SK-N-SH treated with all-trans-retinoic acid at 6 μM for 48 hours (cell line): Measurements from ENCODE around the gene ADCYAP1R1.

Source experiments
- ATAC-seq: fragments of 200-7000 bp; cut with Tn5 transposase; 3 replicates; pipeline ENCODE4 v1.9.1; 2020; ENCODE audit warnings: mild to moderate bottlenecking, moderate library complexity
- ARNTL ChIP-seq: fragments of 450-650 bp; formaldehyde crosslinking; IDR thresholded peaks from 2 replicates; pipeline ENCODE4 v1.5.0; 2020; ENCODE audit warnings: low read depth, mild to moderate bottlenecking, moderate library complexity, borderline replicate concordance
- BACH2 ChIP-seq: fragments of 250-450 bp; sonication (Bioruptor Pico); IDR thresholded peaks from 2 replicates; pipeline ENCODE4 v1.9.0; 2021; ENCODE audit warnings: mild to moderate bottlenecking, borderline replicate concordance
- CSDC2 ChIP-seq: fragments of 250-450 bp; sonication (Bioruptor Pico); IDR thresholded peaks from 2 replicates; pipeline ENCODE4 v1.5.0; 2020; ENCODE audit warnings: mild to moderate bottlenecking, moderate library complexity
- CSRNP3 ChIP-seq: fragments of 250-450 bp; sonication (Bioruptor Pico); IDR thresholded peaks from 2 replicates; pipeline ENCODE4 v1.5.1; 2021; ENCODE audit warnings: mild to moderate bottlenecking, moderate library complexity
- ESRRG ChIP-seq: fragments of 250-450 bp; sonication (Bioruptor Pico); IDR thresholded peaks from 2 replicates; pipeline ENCODE4 v1.6.1; 2021; ENCODE audit warnings: mild to moderate bottlenecking
- GLIS3 ChIP-seq: fragments of 250-450 bp; sonication (Bioruptor Pico); IDR thresholded peaks from 2 replicates; pipeline ENCODE4 v1.5.0; 2020; ENCODE audit warnings: mild to moderate bottlenecking, moderate library complexity
- ISL1 ChIP-seq: fragments of 250-450 bp; sonication (Bioruptor Pico); IDR thresholded peaks from 2 replicates; pipeline ENCODE4 v2.1.2; 2022; ENCODE audit warnings: mild to moderate bottlenecking, moderate library complexity
- OSR1 ChIP-seq: fragments of 250-450 bp; sonication (Bioruptor Pico); IDR thresholded peaks from 2 replicates; pipeline ENCODE4 v1.8.0; 2022; ENCODE audit warnings: moderate library complexity, mild to moderate bottlenecking, inconsistent platforms
- PPARA ChIP-seq: fragments of 250-450 bp; sonication (Bioruptor Pico); IDR thresholded peaks from 2 replicates; pipeline ENCODE4 v1.5.0; 2020; ENCODE audit warnings: mild to moderate bottlenecking, borderline replicate concordance
- SNAI2 ChIP-seq: fragments of 250-450 bp; sonication (Bioruptor Pico); IDR thresholded peaks from 2 replicates; pipeline ENCODE4 v1.5.0; 2020; ENCODE audit warnings: mild to moderate bottlenecking, moderate library complexity
- TCF4 ChIP-seq: fragments of 250-450 bp; sonication (Bioruptor Pico); IDR thresholded peaks from 2 replicates; pipeline ENCODE4 v1.8.0; 2021; ENCODE audit warnings: mild to moderate bottlenecking, moderate library complexity, borderline replicate concordance
- TOX ChIP-seq: fragments of 250-450 bp; sonication (Bioruptor Pico); IDR thresholded peaks from 2 replicates; pipeline ENCODE4 v1.8.0; 2021; ENCODE audit warnings: mild to moderate bottlenecking, moderate library complexity, borderline replicate concordance
- TSHZ2 ChIP-seq: fragments of 250-450 bp; sonication (Bioruptor Pico); IDR thresholded peaks from 2 replicates; pipeline ENCODE4 v1.5.0; 2020; ENCODE audit warnings: mild to moderate bottlenecking, moderate library complexity
- ZC3H10 ChIP-seq: fragments of 250-450 bp; sonication (Bioruptor Pico); IDR thresholded peaks from 2 replicates; pipeline ENCODE4 v1.5.1; 2021; ENCODE audit warnings: mild to moderate bottlenecking, moderate library complexity
- ZFP3 ChIP-seq: fragments of 250-450 bp; sonication (Bioruptor Pico); IDR thresholded peaks from 2 replicates; pipeline ENCODE4 v1.5.0; 2020; ENCODE audit warnings: mild to moderate bottlenecking, moderate library complexity
- ZFP30 ChIP-seq: fragments of 450-650 bp; formaldehyde crosslinking; IDR thresholded peaks from 2 replicates; pipeline ENCODE4 v1.5.0; 2022; ENCODE audit warnings: mild to moderate bottlenecking, moderate library complexity
- ZNF565 ChIP-seq: fragments of 450-650 bp; formaldehyde crosslinking; conservative IDR thresholded peaks from 2 replicates; pipeline ENCODE4 v1.5.0; 2020; ENCODE audit warnings: low read depth, mild to moderate bottlenecking, moderate library complexity
- ZNF70 ChIP-seq: fragments of 450-650 bp; formaldehyde crosslinking; IDR thresholded peaks from 2 replicates; pipeline ENCODE4 v1.5.0; 2020; ENCODE audit warnings: mild to moderate bottlenecking, moderate library complexity
- ZNF8 ChIP-seq: fragments of 450-650 bp; formaldehyde crosslinking; IDR thresholded peaks from 2 replicates; pipeline ENCODE4 v1.5.0; 2020; ENCODE audit warnings: mild to moderate bottlenecking, moderate library complexity
- TF ChIP-seq, protein P1 (sequence below): fragments of 250-450 bp; sonication (Bioruptor Pico); IDR thresholded peaks from 2 replicates; pipeline ENCODE4 v1.8.0; 2020; ENCODE audit warnings: mild to moderate bottlenecking, moderate library complexity, borderline replicate concordance
- TF ChIP-seq, protein P2 (sequence below): fragments of 250-450 bp; sonication (Bioruptor Pico); IDR thresholded peaks from 2 replicates; pipeline ENCODE4 v1.5.1; 2020; ENCODE audit warnings: low read depth, mild to moderate bottlenecking, moderate library complexity
- TF ChIP-seq, protein P3 (sequence below): fragments of 250-450 bp; sonication (Bioruptor Pico); IDR thresholded peaks from 2 replicates; pipeline ENCODE4 v1.8.0; 2021; ENCODE audit warnings: low read depth, mild to moderate bottlenecking, moderate library complexity, borderline replicate concordance

Gene ADCYAP1R1

GRCh38 chr7:31145339-31145738, 93.2 kb downstream of the ADCYAP1R1 start:
- no peak for TF ChIP-seq TOX (CRISPR knock-in tag)
- no peak for TF ChIP-seq SNAI2 (CRISPR knock-in tag)
- TF ChIP-seq ZNF565, result no peak
- no peak for TF ChIP-seq PPARA (CRISPR knock-in tag)
- no peak for TF ChIP-seq GLIS3 (CRISPR knock-in tag)
- no peak for TF ChIP-seq ZFP30 (CRISPR knock-in tag)
- TF ChIP-seq OSR1 (CRISPR knock-in tag), result no peak
- TF ChIP-seq CSDC2 (CRISPR knock-in tag), result no peak
- TF ChIP-seq ZC3H10 (CRISPR knock-in tag), result no peak
- no peak for TF ChIP-seq TCF4 (CRISPR knock-in tag)
- TF ChIP-seq, protein P1, sequence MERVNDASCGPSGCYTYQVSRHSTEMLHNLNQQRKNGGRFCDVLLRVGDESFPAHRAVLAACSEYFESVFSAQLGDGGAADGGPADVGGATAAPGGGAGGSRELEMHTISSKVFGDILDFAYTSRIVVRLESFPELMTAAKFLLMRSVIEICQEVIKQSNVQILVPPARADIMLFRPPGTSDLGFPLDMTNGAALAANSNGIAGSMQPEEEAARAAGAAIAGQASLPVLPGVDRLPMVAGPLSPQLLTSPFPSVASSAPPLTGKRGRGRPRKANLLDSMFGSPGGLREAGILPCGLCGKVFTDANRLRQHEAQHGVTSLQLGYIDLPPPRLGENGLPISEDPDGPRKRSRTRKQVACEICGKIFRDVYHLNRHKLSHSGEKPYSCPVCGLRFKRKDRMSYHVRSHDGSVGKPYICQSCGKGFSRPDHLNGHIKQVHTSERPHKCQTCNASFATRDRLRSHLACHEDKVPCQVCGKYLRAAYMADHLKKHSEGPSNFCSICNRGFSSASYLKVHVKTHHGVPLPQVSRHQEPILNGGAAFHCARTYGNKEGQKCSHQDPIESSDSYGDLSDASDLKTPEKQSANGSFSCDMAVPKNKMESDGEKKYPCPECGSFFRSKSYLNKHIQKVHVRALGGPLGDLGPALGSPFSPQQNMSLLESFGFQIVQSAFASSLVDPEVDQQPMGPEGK (CRISPR knock-in tag), result no peak
- no peak for TF ChIP-seq ZNF70
- no peak for TF ChIP-seq CSRNP3 (CRISPR knock-in tag)
- no peak for TF ChIP-seq ARNTL (CRISPR knock-in tag)
- TF ChIP-seq ZNF8 (CRISPR knock-in tag), result no peak
- ATAC-seq, result no peak

GRCh38 chr7:31146030-31146429, 93.9 kb downstream of the ADCYAP1R1 start:
- ATAC-seq, result no peak
- no peak for TF ChIP-seq ZFP3 (CRISPR knock-in tag)
- TF ChIP-seq, protein P2, sequence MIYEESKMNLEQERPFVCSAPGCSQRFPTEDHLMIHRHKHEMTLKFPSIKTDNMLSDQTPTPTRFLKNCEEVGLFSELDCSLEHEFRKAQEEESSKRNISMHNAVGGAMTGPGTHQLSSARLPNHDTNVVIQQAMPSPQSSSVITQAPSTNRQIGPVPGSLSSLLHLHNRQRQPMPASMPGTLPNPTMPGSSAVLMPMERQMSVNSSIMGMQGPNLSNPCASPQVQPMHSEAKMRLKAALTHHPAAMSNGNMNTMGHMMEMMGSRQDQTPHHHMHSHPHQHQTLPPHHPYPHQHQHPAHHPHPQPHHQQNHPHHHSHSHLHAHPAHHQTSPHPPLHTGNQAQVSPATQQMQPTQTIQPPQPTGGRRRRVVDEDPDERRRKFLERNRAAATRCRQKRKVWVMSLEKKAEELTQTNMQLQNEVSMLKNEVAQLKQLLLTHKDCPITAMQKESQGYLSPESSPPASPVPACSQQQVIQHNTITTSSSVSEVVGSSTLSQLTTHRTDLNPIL, result no peak
- no peak for TF ChIP-seq ZFP30 (CRISPR knock-in tag)
- no peak for TF ChIP-seq ZNF565
- no peak for TF ChIP-seq TSHZ2 (CRISPR knock-in tag)
- TF ChIP-seq ISL1 (CRISPR knock-in tag), result no peak
- no peak for TF ChIP-seq BACH2 (CRISPR knock-in tag)
- TF ChIP-seq ESRRG (CRISPR knock-in tag), result no peak
- TF ChIP-seq, protein P3, sequence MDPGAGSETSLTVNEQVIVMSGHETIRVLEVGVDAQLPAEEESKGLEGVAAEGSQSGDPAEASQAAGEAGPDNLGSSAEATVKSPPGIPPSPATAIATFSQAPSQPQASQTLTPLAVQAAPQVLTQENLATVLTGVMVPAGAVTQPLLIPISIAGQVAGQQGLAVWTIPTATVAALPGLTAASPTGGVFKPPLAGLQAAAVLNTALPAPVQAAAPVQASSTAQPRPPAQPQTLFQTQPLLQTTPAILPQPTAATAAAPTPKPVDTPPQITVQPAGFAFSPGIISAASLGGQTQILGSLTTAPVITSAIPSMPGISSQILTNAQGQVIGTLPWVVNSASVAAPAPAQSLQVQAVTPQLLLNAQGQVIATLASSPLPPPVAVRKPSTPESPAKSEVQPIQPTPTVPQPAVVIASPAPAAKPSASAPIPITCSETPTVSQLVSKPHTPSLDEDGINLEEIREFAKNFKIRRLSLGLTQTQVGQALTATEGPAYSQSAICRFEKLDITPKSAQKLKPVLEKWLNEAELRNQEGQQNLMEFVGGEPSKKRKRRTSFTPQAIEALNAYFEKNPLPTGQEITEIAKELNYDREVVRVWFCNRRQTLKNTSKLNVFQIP (CRISPR knock-in tag), result no peak

GRCh38 chr7:31146538-31146937, 94.4 kb downstream of the ADCYAP1R1 start:
- ATAC-seq, result no peak
- TF ChIP-seq SNAI2 (CRISPR knock-in tag), result no peak
- TF ChIP-seq, protein P2, result no peak
- no peak for TF ChIP-seq BACH2 (CRISPR knock-in tag)
- TF ChIP-seq CSRNP3 (CRISPR knock-in tag), result no peak
- TF ChIP-seq TOX (CRISPR knock-in tag), result no peak
- TF ChIP-seq, protein P1 (CRISPR knock-in tag), result no peak
- no peak for TF ChIP-seq ARNTL (CRISPR knock-in tag)
- TF ChIP-seq TCF4 (CRISPR knock-in tag), result no peak
- TF ChIP-seq PPARA (CRISPR knock-in tag), result no peak
- no peak for TF ChIP-seq ZNF565
- no peak for TF ChIP-seq ZC3H10 (CRISPR knock-in tag)
- no peak for TF ChIP-seq ISL1 (CRISPR knock-in tag)
